ENCODE data around the gene HEBP2. TPM values are rescaled to one million over a fixed set of nuclear protein-coding genes. Genes with fewer than 3 reads are reported as not detected.

HEBP2 gene
- total RNA-seq, 1 experiment from 2014 or later: 40.9 TPM

GRCh38 chr6:138370631-138371451 is 33.2 kb upstream of the HEBP2 start:
- Mint-ChIP-seq H3K4me3 (no peak overlapping the region), H3K9me3 (peaks cover 7% of the 10 kb centered on the region; the same call in 1 of the 2 replicates), H3K27me3 (ENCODE audit: low read depth) (no peaks in the 10 kb centered on the region), H3K36me3 (peaks cover 3% of the 10 kb centered on the region), H3K27ac (no peak overlapping the region), H3K4me1 (peaks cover 35% of the 10 kb centered on the region)
- CTCF ChIA-PET: interaction anchor here (1.9 kb wide), 1 partner anchor 33 kb away, joined by 5 read pairs; the partner anchor contains the start of gene HEBP2
- no peak for TF ChIP-seq ELF4 (CRISPR knock-in tag; IDR thresholded peaks at IDR 0.05; ENCODE audit: low read depth)
- TF ChIP-seq NR1H2 (CRISPR knock-in tag; IDR thresholded peaks at IDR 0.05): no peak
- no peak for TF ChIP-seq TCF7 (CRISPR knock-in tag; IDR thresholded peaks at IDR 0.05; ENCODE audit: low read depth)
- TF ChIP-seq ATF2 (CRISPR knock-in tag; IDR thresholded peaks at IDR 0.05; ENCODE audit: borderline replicate concordance, low read depth): no peak
- TF ChIP-seq MYBL2 (CRISPR knock-in tag; IDR thresholded peaks at IDR 0.05): no peak
- TF ChIP-seq USF2 (CRISPR knock-in tag; IDR thresholded peaks at IDR 0.05): no peak
- TF ChIP-seq CTCF (IDR thresholded peaks at IDR 0.05): no peak
- no peak for TF ChIP-seq ZNF532 (CRISPR knock-in tag; IDR thresholded peaks at IDR 0.05; ENCODE audit: borderline replicate concordance)
- no peak for TF ChIP-seq NFYB (CRISPR knock-in tag; conservative IDR thresholded peaks at IDR 0.05; ENCODE audit: low read depth)
- DNase-seq (ENCODE audit: low spot score) (no peak), ATAC-seq (no peak)
- POLR2A ChIA-PET: no interaction called here

- Mint-ChIP-seq H3K9me3 (peaks cover 7% of the 10 kb centered on the region; the same call in 1 of the 2 replicates), H3K27me3 (ENCODE audit: low read depth) (no peaks in the 10 kb centered on the region), H3K4me1 (peaks cover 34% of the 10 kb centered on the region), H3K27ac (no peak overlapping the region), H3K4me3 (no peak overlapping the region), H3K36me3 (peaks cover 3% of the 10 kb centered on the region)
- ChIA-PET CTCF (interaction anchor here (1.9 kb wide), 1 partner anchor 33 kb away, joined by 5 read pairs; the partner anchor contains the start of gene HEBP2), POLR2A (no interaction called here)
- no peak for ATAC-seq
- no peak for DNase-seq (ENCODE audit: low spot score)
- no peak for TF ChIP-seq ZSCAN18 (CRISPR knock-in tag; IDR thresholded peaks at IDR 0.05)
- TF ChIP-seq GABPB1 (CRISPR knock-in tag; IDR thresholded peaks at IDR 0.05): no peak
- TF ChIP-seq E2F4 (CRISPR knock-in tag; IDR thresholded peaks at IDR 0.05; ENCODE audit: borderline replicate concordance, low read depth): no peak
- TF ChIP-seq NFATC4 (CRISPR knock-in tag; IDR thresholded peaks at IDR 0.05): no peak
- no peak for TF ChIP-seq ZNF425 (CRISPR knock-in tag; conservative IDR thresholded peaks at IDR 0.05)
- TF ChIP-seq ATF3 (CRISPR knock-in tag; conservative IDR thresholded peaks at IDR 0.05): no peak
- TF ChIP-seq ATF6 (CRISPR knock-in tag; IDR thresholded peaks at IDR 0.05): no peak
- no peak for TF ChIP-seq ZNF121 (CRISPR knock-in tag; IDR thresholded peaks at IDR 0.05)
- no peak for TF ChIP-seq ZNF317 (CRISPR knock-in tag; IDR thresholded peaks at IDR 0.05; ENCODE audit: borderline replicate concordance, low read depth)
These were observed 32.6 kb upstream of the HEBP2 start for GRCh38 chr6:138371452-138371711.

All from WTC11 (cell line).